ENCODE measurements around the gene PRR29.

GRCh38 chr17:64037180-64037579, 39.0 kb downstream of the PRR29 start:
- TF ChIP-seq CTCF (IDR thresholded peaks at IDR 0.05) (no peak), POLR2A (IDR thresholded peaks at IDR 0.05) (no peak)
